Measurements from ENCODE around the gene RRP1. TPM values are rescaled to one million over a fixed set of nuclear protein-coding genes. Genes with fewer than 3 reads are reported as not detected.

Gene RRP1
- polyA plus RNA-seq, 2 of the 4 experiments (the other 2 are of a cell fraction): 15.4 to 29.5 TPM

DNA sequence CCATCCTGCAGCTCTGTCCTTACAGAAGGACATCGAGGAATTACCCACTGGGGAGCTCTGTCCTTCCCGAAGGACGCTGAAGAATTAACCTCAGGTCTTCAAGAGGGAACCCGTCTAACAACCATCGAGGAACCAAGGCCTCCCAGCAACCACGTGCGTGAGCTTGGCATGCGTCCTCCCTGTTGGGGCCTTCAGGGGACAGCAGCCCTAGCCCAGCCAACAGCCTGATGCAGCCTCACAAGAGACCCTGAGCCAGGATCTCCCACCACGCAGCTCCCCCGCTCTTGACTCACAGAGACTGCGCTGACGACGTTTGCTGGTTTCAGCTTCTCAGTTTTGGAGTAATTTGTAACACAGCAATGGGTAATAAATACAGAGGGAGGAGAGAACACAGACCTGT, 56.0 kb downstream of the RRP1 start:
- ChIA-PET POLR2A (no interaction called here), CTCF (interaction anchor here (1.7 kb wide), 1 partner anchor 34 kb away, joined by 4 read pairs; no protein-coding TSS in a partner anchor)
- H3K4me2 ChIP-seq: no peak overlapping the region
- no peaks in the 10 kb centered on the region for H3K9me3 ChIP-seq
- TF ChIP-seq ZSCAN20 (CRISPR knock-in tag; IDR thresholded peaks at IDR 0.05) (no peak), RNF2 (IDR thresholded peaks at IDR 0.05; ENCODE audit: borderline replicate concordance, low read depth) (no peak), RFX5 (IDR thresholded peaks at IDR 0.05) (no peak), EHMT2 (IDR thresholded peaks at IDR 0.05; ENCODE audit: low read depth) (no peak), TFCP2L1 (CRISPR knock-in tag; IDR thresholded peaks at IDR 0.05) (no peak)
- FAIRE-seq: no peak
- DNase-seq (ENCODE audit: low read depth in 1 of 2, low spot score in 1 of 2): no peak
- H3K4me3 ChIP-seq: no peak overlapping the region
- no peak overlapping the region for H3K27ac ChIP-seq
- H3K4me1 ChIP-seq: no peaks in the 10 kb centered on the region
- ATAC-seq: no peak
- WGBS (ENCODE audit: missing lambda C conversion rate): 88% methylated on average over 13 of the region's 13 CpGs

DNA sequence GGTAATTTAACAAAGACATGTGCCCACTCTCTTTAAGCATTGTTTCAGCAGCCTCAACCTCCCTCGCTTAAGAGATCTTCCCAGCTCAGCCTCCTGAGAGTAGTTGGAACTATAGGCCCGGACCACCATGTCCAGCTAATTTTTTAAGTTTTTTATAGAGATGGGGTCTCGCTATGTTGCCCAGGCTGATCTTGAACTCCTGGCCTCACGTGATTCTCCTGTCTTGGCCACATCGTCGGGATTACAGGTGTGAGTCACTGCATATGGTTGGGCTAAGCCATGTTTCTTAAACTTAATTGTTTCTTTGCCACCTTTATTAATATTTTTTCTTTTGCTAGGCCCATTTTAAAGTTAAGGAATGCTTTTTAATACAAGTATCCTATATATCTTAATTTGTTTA, 57.1 kb downstream of the RRP1 start:
- FAIRE-seq (no peak), DNase-seq (ENCODE audit: low read depth in 1 of 2, low spot score in 1 of 2) (no peak), ATAC-seq (no peak)
- Histone ChIP-seq H3K4me2 (no peak overlapping the region), H3K9me3 (no peaks in the 10 kb centered on the region), H3K4me3 (no peak overlapping the region), H3K27ac (no peak overlapping the region), H3K4me1 (no peaks in the 10 kb centered on the region)
- CTCF ChIA-PET: interaction anchor here (1.7 kb wide), 1 partner anchor 35 kb away, joined by 4 read pairs; no protein-coding TSS in a partner anchor
- POLR2A ChIA-PET: no interaction called here
- WGBS (ENCODE audit: missing lambda C conversion rate): 79% methylated on average over 6 of the region's 6 CpGs
- TF ChIP-seq RCOR1 (IDR thresholded peaks at IDR 0.05; ENCODE audit: low read depth, low read length): no peak
- TF ChIP-seq PHF8 (IDR thresholded peaks at IDR 0.05; ENCODE audit: borderline replicate concordance, low read depth): no peak
- no peak for TF ChIP-seq TFCP2L1 (CRISPR knock-in tag; IDR thresholded peaks at IDR 0.05)
- no peak for TF ChIP-seq NFE2L2 (conservative IDR thresholded peaks at IDR 0.05; ENCODE audit: low read length)
- no peak for TF ChIP-seq ZC3H11A (IDR thresholded peaks at IDR 0.05)
- TF ChIP-seq HOXB13 (CRISPR knock-in tag; IDR thresholded peaks at IDR 0.05; ENCODE audit: low read depth): no peak
- TF ChIP-seq SMC3 (IDR thresholded peaks at IDR 0.05): no peak
- TF ChIP-seq HEYL (CRISPR knock-in tag; IDR thresholded peaks at IDR 0.05): no peak
- TF ChIP-seq NR3C1 (IDR thresholded peaks at IDR 0.05): no peak
- no peak for TF ChIP-seq RNF2 (IDR thresholded peaks at IDR 0.05; ENCODE audit: borderline replicate concordance, low read depth)
- no peak for TF ChIP-seq CTCF (IDR thresholded peaks at IDR 0.05)

DNA sequence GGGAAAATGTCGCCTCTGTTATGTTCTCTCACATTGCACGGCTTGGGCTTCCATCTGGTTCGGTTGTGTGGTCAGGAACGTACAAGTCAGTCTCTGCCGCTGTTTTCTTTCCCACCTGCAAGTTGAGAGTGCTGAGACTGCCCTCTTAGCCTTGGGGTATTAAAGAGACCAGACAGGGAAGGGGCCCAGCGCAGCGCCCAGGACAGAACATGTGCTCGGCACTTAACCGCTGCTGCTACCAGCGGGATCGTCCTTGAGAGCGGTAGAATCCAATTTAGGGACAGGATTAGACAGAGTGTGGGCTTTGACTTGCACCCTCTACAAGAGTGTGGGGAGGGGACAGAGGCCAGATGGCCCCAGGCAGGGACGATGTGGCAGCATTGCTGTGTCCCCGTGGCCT, 57.9 kb downstream of the RRP1 start:
- TF ChIP-seq CHD4 (IDR thresholded peaks at IDR 0.05; ENCODE audit: borderline replicate concordance): no peak
- no peak for TF ChIP-seq KDM1A (IDR thresholded peaks at IDR 0.05; ENCODE audit: low read depth)
- TF ChIP-seq, protein P1, sequence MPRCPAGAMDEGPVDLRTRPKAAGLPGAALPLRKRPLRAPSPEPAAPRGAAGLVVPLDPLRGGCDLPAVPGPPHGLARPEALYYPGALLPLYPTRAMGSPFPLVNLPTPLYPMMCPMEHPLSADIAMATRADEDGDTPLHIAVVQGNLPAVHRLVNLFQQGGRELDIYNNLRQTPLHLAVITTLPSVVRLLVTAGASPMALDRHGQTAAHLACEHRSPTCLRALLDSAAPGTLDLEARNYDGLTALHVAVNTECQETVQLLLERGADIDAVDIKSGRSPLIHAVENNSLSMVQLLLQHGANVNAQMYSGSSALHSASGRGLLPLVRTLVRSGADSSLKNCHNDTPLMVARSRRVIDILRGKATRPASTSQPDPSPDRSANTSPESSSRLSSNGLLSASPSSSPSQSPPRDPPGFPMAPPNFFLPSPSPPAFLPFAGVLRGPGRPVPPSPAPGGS (IDR thresholded peaks at IDR 0.05): no peak
- TF ChIP-seq ATOH8 (CRISPR knock-in tag; IDR thresholded peaks at IDR 0.05; ENCODE audit: low read depth): no peak
- no peak for TF ChIP-seq CBX8 (IDR thresholded peaks at IDR 0.05)
- TF ChIP-seq RNF2 (IDR thresholded peaks at IDR 0.05; ENCODE audit: borderline replicate concordance, low read depth): no peak
- TF ChIP-seq, protein P2, sequence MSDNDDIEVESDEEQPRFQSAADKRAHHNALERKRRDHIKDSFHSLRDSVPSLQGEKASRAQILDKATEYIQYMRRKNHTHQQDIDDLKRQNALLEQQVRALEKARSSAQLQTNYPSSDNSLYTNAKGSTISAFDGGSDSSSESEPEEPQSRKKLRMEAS (IDR thresholded peaks at IDR 0.05): no peak
- no peak for TF ChIP-seq KDM5A (IDR thresholded peaks at IDR 0.05)
- no peak for TF ChIP-seq SREBF2 (IDR thresholded peaks at IDR 0.05)
- TF ChIP-seq NPAS2 (CRISPR knock-in tag; IDR thresholded peaks at IDR 0.05; ENCODE audit: borderline replicate concordance): no peak
- no peak for TF ChIP-seq HES2 (IDR thresholded peaks at IDR 0.05)
- TF ChIP-seq PHF8 (IDR thresholded peaks at IDR 0.05; ENCODE audit: borderline replicate concordance, low read depth): no peak
- no peak for TF ChIP-seq JUNB (IDR thresholded peaks at IDR 0.05)
- no peak overlapping the region for H3K27ac ChIP-seq
- ATAC-seq: no peak
- H3K4me2 ChIP-seq: no peak overlapping the region
- H3K4me3 ChIP-seq: no peak overlapping the region
- ChIA-PET POLR2A (no interaction called here), CTCF (no interaction called here)
- H3K4me1 ChIP-seq: no peaks in the 10 kb centered on the region
- WGBS (ENCODE audit: missing lambda C conversion rate): 84% methylated on average over 14 of the region's 14 CpGs
- no peaks in the 10 kb centered on the region for H3K9me3 ChIP-seq
- FAIRE-seq: no peak
- no peak for DNase-seq (ENCODE audit: low read depth in 1 of 2, low spot score in 1 of 2)
